ENCODE data around the gene MOSMO.
"Not testable (repeated sequence)": the region's sequence is repeated elsewhere in the genome, so short reads cannot be mapped to it uniquely, and the experiment has no call there.

The MOSMO gene

GRCh38 chr16:22043882-22044281 is 36.0 kb downstream of the MOSMO start:
- not testable (repeated sequence) for DNase-seq (ENCODE audit: low read depth in 3 of 3, low spot score in 1 of 3)

GRCh38 chr16:22045888-22046287 is 38.0 kb downstream of the MOSMO start:
- DNase-seq (ENCODE audit: low read depth in 3 of 3, low spot score in 1 of 3): not testable (repeated sequence)

GRCh38 chr16:22050963-22051362 is 43.1 kb downstream of the MOSMO start:
- DNase-seq (ENCODE audit: low read depth in 3 of 3, low spot score in 1 of 3): no peak

- DNase-seq (ENCODE audit: low read depth in 3 of 3, low spot score in 1 of 3): no peak
Measured at GRCh38 chr16:22052980-22053379, 45.1 kb downstream of the MOSMO start.

- DNase-seq (ENCODE audit: low read depth in 3 of 3, low spot score in 1 of 3): no peak
Measured at GRCh38 chr16:22053921-22054341, 46.0 kb downstream of the MOSMO start.

- DNase-seq (ENCODE audit: low read depth in 3 of 3, low spot score in 1 of 3): no peak
Measured at GRCh38 chr16:22054847-22055590, 47.1 kb downstream of the MOSMO start.

GRCh38 chr16:22055881-22056280 is 48.0 kb downstream of the MOSMO start:
- no peak for DNase-seq (ENCODE audit: low read depth in 3 of 3, low spot score in 1 of 3)

GRCh38 chr16:22063888-22064467 is 56.1 kb downstream of the MOSMO start:
- no peak for DNase-seq (ENCODE audit: low read depth in 3 of 3, low spot score in 1 of 3)

GRCh38 chr16:22065252-22065651 is 57.3 kb downstream of the MOSMO start:
- no peak for DNase-seq (ENCODE audit: low read depth in 3 of 3, low spot score in 1 of 3)

GRCh38 chr16:22070361-22071330 is 62.7 kb downstream of the MOSMO start:
- no peak for DNase-seq (ENCODE audit: low read depth in 3 of 3, low spot score in 1 of 3)

- no peak for DNase-seq (ENCODE audit: low read depth in 3 of 3, low spot score in 1 of 3)
Measured at GRCh38 chr16:22071331-22071910, 63.5 kb downstream of the MOSMO start.

GRCh38 chr16:22073350-22073749 is 65.4 kb downstream of the MOSMO start:
- no peak for DNase-seq (ENCODE audit: low read depth in 3 of 3, low spot score in 1 of 3)

GRCh38 chr16:22075043-22075757 is 67.3 kb downstream of the MOSMO start:
- DNase-seq (ENCODE audit: low read depth in 3 of 3, low spot score in 1 of 3): no peak

- DNase-seq (ENCODE audit: low read depth in 3 of 3, low spot score in 1 of 3): no peak
Measured at GRCh38 chr16:22075776-22076175, 67.9 kb downstream of the MOSMO start.

GRCh38 chr16:22077700-22078313 is 69.9 kb downstream of the MOSMO start:
- DNase-seq (ENCODE audit: low read depth in 3 of 3, low spot score in 1 of 3): peak; percentile 34 to 64 (median 47)

GRCh38 chr16:22078656-22079055 is 70.7 kb downstream of the MOSMO start:
- DNase-seq (ENCODE audit: low read depth in 3 of 3, low spot score in 1 of 3): no peak

GRCh38 chr16:22081050-22081449 is 73.1 kb downstream of the MOSMO start:
- DNase-seq (ENCODE audit: low read depth in 3 of 3, low spot score in 1 of 3): no peak

GRCh38 chr16:22086440-22086839 is 78.5 kb downstream of the MOSMO start:
- no peak for DNase-seq (ENCODE audit: low read depth in 3 of 3, low spot score in 1 of 3)

GRCh38 chr16:22088642-22089041 is 80.7 kb downstream of the MOSMO start:
- DNase-seq (ENCODE audit: low read depth in 3 of 3, low spot score in 1 of 3): no peak

GRCh38 chr16:22089910-22090309 is 82.0 kb downstream of the MOSMO start:
- DNase-seq (ENCODE audit: low read depth in 3 of 3, low spot score in 1 of 3): no peak

Data from stimulated activated CD4-positive, alpha-beta T cell treated with anti-CD3 and anti-CD28 coated beads, TNF-alpha, amount 100 ng/mL, for 1 hour (primary cell).